ENCODE data around the gene PARD3.
"Not testable (repeated sequence)": the region's sequence is repeated elsewhere in the genome, so short reads cannot be mapped to it uniquely, and the experiment has no call there.

Gene PARD3

DNA sequence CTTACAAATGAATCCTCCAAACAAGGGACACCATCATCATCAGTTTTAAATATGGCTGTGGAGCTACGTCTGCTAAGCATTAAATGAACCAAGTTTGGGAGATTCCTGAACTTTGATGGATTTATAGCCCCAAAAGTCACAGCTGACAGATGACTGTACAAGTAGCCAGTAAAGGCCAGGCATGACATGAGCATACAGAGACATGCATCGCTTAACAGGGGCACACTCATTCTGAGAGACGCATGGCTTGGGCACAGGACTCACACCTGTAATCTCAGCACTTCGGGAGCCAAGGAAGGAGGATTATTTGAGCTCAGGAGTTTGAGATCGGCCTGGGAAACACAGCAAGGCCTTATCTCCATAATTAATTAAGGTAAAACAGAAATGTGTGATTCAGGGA is 166.2 kb downstream of the PARD3 start:
- no peak for FAIRE-seq
- DNase-seq (ENCODE audit: insufficient read length, low spot score) = no peak
- no peak for TF ChIP-seq CTCF (IDR thresholded peaks at IDR 0.05; ENCODE audit: insufficient read depth, missing control alignments)

GRCh38 chr10:34647875-34648865 is 166.9 kb downstream of the PARD3 start:
- DNase-seq (ENCODE audit: insufficient read length, low spot score) = no peak
- TF ChIP-seq CTCF (IDR thresholded peaks at IDR 0.05; ENCODE audit: insufficient read depth, missing control alignments) = no peak
- FAIRE-seq = no peak

- DNase-seq (ENCODE audit: insufficient read length, low spot score) (no peak), FAIRE-seq (no peak)
- no peak for TF ChIP-seq CTCF (IDR thresholded peaks at IDR 0.05; ENCODE audit: insufficient read depth, missing control alignments)
Observed at GRCh38 chr10:34647160-34647559, 167.9 kb downstream of the PARD3 start.

GRCh38 chr10:34646331-34646730 is 168.8 kb downstream of the PARD3 start:
- DNase-seq (ENCODE audit: insufficient read length, low spot score) = no peak
- no peak for TF ChIP-seq CTCF (IDR thresholded peaks at IDR 0.05; ENCODE audit: insufficient read depth, missing control alignments)
- no peak for FAIRE-seq

GRCh38 chr10:34644815-34645214 is 170.3 kb downstream of the PARD3 start:
- not testable (repeated sequence) for FAIRE-seq; DNase-seq (ENCODE audit: insufficient read length, low spot score)

- no peak for TF ChIP-seq CTCF (IDR thresholded peaks at IDR 0.05; ENCODE audit: insufficient read depth, missing control alignments)
- no peak for FAIRE-seq
- no peak for DNase-seq (ENCODE audit: insufficient read length, low spot score)
Observed at GRCh38 chr10:34644224-34644623, 170.9 kb downstream of the PARD3 start.

DNA sequence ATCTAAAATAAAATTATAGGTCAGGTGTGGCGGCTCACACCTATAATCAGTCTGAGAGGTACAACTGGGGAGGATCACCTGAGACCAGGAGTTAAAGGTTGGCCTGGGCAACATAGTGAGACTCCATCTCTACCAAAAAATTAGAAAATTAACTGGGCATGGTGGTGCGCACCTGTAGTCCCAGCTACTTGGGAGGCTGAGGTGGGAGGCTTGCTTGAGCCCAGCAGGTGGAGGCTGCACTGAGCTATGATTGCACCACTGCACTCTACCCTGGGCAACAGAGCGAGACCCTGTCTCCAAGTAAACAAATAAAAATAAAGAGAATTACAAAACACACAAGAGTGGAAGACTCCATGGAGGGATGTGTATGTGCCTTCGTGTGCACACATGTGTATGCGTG is 171.5 kb downstream of the PARD3 start:
- DNase-seq (ENCODE audit: insufficient read length, low spot score) (no peak), FAIRE-seq (no peak)
- no peak for TF ChIP-seq CTCF (IDR thresholded peaks at IDR 0.05; ENCODE audit: insufficient read depth, missing control alignments)

Measured in D721Med (cell line).